A549 treated with ZK216348 at 1 μM for 4 hours (cell line): ENCODE measurements around the gene LHX1. TPM values are rescaled to one million over a fixed set of nuclear protein-coding genes. Genes with fewer than 3 reads are reported as not detected.

Source experiments
- total RNA-seq: library from RNA; stranded (reverse); fragments of 200-300 nt; extraction: Qiagen RNA extraction; gene quantifications from 5 replicates; pipeline ENCODE4 v1.2.3, GENCODE V29; 2022; ENCODE audit warnings: low read depth

LHX1 gene
- 1.2 to 3.0 TPM (median 2.0 TPM) in 5 replicates for total RNA-seq

DNA sequence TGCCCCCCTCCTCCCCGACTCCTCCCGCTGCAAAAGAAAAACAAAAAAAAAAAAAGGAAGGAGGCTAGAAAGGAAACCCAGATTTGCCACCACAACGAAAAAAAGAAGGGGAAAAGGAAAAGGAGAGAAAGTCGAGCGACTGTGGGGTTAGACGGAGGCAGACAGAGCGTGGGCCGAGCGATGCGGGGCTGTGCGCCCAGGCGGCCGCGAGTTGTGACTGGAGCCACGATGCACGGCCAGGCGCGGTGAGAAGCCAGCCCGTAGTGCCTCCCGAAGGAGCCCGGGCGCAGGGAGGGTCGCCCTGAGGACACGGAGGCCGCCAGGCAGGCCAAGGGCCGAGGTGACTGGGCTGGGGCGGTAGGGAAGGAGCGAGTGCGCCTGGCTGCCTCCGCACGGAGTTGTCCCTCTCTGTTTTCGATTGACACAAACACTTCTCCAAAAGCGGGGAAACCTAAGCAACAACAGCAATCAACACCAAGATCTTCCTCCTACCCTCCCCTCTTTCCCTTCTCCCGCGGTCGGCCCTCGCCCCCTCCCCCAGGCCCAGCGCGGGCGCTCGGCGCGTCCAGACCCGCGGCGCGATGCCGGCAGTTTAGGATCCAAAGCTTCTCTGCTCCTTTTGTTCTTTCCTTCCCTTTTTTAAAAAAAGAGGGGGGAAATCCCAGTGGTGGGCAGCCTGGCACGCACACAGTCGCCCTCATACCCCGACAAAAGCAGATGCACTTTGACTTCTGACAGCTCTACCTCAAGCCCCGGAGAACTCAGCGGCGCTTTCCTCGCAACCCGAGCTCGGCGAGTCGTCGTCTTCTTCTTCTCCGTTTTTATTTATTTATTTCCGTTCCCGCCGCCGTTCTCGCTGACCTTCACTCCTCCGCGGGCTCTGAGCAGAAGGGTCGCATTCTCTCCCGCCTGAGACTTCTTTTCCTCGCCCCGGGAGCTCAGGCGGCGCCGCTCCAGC, at the start of gene LHX1:
LHX1 (plus strand) TSS at position 475 of the 958 bp plus-strand sequence. CDS start 723 bp downstream, outside the sequence.

DNA sequence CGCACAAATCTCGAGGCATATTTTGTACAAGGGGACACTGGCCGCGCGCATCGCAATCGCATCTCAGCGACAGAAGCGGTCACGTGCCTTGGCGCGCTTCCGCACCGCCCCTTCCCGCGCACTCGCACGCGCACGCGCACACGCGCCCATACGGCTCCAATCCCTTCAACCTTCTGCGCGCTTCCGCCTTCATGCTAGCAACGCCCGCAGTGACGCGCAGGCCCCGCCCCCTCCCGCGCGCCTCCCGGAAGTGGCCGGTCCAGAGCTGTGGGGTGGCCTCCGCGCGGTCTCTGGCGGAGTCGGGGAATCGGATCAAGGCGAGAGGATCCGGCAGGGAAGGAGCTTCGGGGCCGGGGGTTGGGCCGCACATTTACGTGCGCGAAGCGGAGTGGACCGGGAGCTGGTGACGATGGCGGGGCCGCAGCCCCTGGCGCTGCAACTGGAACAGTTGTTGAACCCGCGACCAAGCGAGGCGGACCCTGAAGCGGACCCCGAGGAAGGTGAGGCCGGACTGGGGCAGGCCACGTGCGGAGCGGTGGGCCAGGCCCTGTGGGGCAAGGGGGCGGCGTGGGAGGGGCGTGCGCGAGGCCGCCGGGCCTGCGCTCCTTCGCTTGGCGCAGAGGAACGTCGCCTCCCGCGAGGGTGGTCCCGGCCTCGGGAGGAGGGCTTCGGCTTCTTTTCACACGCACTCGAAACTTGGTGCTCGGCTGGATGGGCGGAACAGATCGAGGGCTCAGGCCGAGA, 11.6 kb downstream of the LHX1 start, which contains the start of gene AATF:
AATF (plus strand) TSS at position 238 of the 744 bp plus-strand sequence; CDS start at position 410, 172 bp downstream.

Other genes starting within 250 kb of the LHX1 start
- gene AATF, start 11.5 kb downstream of the LHX1 start, total RNA-seq, result 112 to 144 TPM (median 125 TPM) in 5 replicates